AG20443 (cell line): ENCODE results near the gene TPT1.
"Not testable (repeated sequence)": the region's sequence is repeated elsewhere in the genome, so short reads cannot be mapped to it uniquely, and the experiment has no call there.

Experiments used
- DNase-seq: peaks from one replicate; pipeline ENCODE4 v3.0.0; 2012; ENCODE audit warnings: low spot score, mixed read lengths

TPT1 gene

DNA sequence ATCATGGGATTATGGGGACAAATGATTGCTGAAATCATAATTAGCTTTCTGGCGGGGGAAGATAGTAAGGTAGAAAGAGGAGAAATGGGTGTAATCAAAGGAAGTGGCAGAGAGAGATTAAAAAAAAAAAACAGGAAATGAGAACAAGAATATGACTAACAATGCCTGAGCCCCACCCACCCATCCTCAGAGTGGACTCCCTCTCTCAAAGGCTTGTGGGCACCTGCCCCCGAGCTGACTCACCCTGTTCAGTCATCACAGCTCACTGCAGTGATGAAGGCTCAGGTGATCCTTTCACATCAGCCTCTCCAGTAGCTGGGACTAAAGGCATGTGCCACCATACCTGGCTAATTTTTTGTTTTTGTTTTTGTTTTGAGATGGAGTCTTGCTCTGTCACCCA, 26.4 kb upstream of the TPT1 start:
- DNase-seq: peak; percentile 81

DNA sequence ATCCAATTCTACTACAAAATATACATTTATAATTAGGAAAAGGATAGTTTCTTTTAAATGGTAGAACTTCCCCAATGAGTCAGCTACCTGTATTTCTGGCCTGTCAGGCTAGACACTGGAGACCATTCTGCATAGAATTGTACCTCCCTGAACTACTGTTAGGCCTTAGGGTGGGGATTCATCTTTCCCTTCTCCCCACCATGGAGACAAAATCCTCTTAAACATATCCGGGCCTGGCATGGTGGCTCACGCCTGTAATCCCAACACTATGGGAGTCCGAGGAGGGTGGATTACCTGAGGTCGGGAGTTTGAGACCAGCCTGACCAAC, 24.5 kb upstream of the TPT1 start:
- DNase-seq: no peak

- no peak for DNase-seq
Measured at GRCh38 chr13:45364876-45365557, 24.0 kb upstream of the TPT1 start.

- no peak for DNase-seq
Measured at GRCh38 chr13:45362939-45363338, 22.0 kb upstream of the TPT1 start.

DNA sequence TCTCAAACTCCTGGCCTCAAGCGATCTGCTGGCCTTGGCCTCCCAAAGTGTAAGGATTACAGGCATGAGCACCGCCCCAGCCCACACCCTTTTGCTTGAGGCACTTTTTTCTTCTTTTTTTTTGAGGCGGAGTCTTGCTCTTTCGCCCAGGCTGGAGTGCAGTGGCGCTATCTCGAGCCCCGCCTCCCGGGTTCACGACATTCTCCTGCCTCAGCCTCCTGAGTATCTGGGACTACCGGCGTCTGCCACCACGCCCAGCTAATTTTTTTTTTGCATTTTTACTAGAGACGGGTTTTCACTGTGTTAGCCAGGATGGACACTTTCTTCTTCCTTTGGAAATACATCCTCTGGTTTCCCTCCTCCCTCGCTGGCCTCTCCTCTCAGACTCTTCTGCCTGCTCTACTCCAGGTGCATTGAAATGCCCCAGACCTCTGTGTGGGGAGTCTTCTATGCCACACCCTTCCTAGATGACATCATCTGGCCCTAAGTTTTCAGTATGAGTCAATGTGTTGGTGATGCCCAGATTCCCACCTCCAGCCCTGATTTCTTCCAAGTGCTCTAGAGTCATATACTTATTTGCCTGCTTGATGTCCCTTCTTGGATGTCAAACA, 20.7 kb upstream of the TPT1 start:
- DNase-seq: peak; percentile 52

DNA sequence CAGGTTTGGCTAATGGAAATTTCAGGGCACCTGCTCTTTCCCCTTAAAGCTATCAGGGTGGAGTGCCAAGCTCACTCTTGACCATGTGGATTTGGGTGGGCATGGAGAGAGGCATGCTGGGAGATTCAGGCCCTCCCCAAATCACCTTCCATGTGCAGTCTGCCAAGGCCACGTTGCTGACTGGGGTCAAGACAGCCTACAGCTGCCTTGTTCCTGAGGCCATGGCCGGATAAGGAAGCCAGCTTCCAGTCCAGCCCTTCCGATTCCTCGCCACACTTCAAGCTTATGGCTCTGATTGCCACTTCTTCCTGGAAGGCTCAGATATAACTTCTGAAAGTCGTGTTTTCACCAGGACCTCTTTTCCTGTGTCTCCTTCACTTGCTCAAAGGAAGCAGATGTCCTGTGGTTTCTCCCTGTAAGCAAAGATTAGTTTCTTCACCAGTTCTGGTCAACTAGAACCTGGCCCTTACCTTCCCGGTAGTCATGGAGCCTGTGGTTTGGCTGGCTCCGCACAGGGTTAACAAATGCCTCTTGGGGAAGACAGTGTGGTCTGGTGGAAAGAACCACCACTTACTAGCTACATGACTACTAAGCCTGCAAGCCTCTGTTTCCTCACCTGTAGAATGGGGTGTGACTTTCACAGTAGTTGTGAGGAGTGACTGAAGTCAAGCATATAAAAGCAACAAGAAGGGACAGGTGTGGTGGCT, 16.1 kb upstream of the TPT1 start:
- DNase-seq: no peak

GRCh38 chr13:45353895-45354294, 12.9 kb upstream of the TPT1 start:
- DNase-seq: no peak

- no peak for DNase-seq
Measured at GRCh38 chr13:45352031-45352430, 11.0 kb upstream of the TPT1 start.

GRCh38 chr13:45350152-45350551, 9.2 kb upstream of the TPT1 start:
- DNase-seq: no peak

GRCh38 chr13:45349438-45349837, 8.5 kb upstream of the TPT1 start:
- DNase-seq: no peak

- DNase-seq: not testable (repeated sequence)
Measured at GRCh38 chr13:45344064-45344463, 3.1 kb upstream of the TPT1 start.

- DNase-seq: not testable (repeated sequence)
Measured at GRCh38 chr13:45343102-45343501, 2.1 kb upstream of the TPT1 start.

- DNase-seq: not testable (repeated sequence)
Measured at GRCh38 chr13:45342668-45343067, 1.7 kb upstream of the TPT1 start.

GRCh38 chr13:45341799-45342500, 967 bp upstream of the TPT1 start:
- DNase-seq: no peak

GRCh38 chr13:45340422-45341033, 455 bp downstream of the TPT1 start:
- peak; percentile 85 for DNase-seq

GRCh38 chr13:45339867-45340266, 1.1 kb downstream of the TPT1 start:
- no peak for DNase-seq

- no peak for DNase-seq
Measured at GRCh38 chr13:45339399-45339798, 1.6 kb downstream of the TPT1 start.

DNA sequence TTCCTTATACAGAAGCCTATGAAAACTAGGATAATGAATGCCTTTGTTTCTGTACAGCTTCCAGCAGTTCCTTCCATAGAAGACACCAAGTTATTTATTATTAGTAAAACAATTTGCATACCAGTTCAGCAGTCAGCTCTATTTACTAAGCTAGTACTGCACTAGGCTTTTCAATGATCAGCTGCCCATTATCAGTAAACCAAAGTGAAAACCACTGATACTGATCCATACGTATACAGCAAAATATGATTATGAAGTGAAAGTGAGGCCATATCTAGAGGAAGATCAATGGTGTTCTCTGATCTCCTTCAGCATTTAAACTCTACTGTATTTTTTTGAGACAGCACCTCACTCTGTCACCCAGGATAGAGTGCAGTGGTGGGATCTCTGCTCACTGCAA, 3.2 kb downstream of the TPT1 start:
- no peak for DNase-seq

DNA sequence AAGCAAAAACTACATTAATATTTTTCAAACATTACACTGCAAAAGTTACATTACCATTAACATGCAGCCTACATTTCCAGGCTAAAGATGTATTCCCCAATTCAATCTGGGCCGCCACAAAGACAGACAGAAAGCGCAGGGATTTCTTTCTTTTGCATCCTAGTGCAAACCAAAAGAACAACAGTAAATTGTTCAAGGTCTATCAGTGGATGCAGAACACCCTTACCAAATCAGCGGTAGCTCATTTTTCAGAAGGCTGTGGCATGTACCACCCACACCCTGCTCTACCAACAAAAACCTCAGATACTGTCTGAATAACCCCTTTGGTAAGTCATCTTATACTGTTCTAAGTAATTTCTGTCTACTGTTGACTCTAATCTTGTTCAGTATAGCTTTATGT, 3.6 kb downstream of the TPT1 start:
- DNase-seq: no peak

GRCh38 chr13:45336025-45336800, 4.8 kb downstream of the TPT1 start:
- DNase-seq: no peak

DNA sequence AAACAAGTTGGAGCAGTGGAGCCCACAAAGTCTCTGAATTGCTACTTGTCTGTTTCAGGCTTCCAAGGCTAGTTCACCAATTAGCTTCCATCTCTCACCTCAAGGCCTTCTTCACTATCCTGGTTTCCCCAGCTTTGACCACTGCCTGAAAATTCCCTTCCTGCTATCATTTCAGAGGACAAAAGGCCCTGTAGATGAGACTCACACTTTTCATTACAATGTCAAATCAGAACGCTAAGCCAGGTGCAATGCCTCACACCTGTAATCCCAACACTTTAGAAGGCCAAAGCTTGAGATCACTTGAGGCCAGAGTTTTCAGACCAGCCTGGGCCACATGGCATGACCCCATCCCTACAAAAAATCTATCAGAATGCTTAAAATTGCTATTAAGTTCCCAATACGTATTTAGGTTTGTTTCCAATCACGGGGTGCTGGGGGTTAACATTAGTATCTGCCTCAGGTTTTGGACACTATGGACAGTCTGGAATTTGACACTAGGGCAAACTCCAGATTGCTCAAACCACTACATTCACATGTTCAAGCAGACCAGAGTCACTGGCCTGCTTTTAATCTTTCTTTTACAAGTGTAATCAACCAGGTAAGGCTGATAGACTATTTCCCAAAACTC, 5.5 kb downstream of the TPT1 start:
- DNase-seq: no peak
